SU-DHL-6 (cell line): ENCODE measurements around the gene ABLIM1.

ENCODE experiments used
- CTCF ChIP-seq: fragments of 200-600 bp; sonication (generic); IDR thresholded peaks from one replicate; pipeline ENCODE4 v1.5.1; 2017; ENCODE audit warnings: antibody characterized with exemption, mild to moderate bottlenecking, low read length, moderate library complexity; ENCODE audit not compliant: insufficient read depth, poor library complexity, severe bottlenecking
- EZH2phosphoT487 ChIP-seq: fragments of 200-600 bp; sonication (generic), shearing (Covaris generic); conservative IDR thresholded peaks from 2 replicates; pipeline ENCODE4 v1.6.1; 2018; ENCODE audit warnings: mild to moderate bottlenecking, antibody characterized with exemption, low read length, moderate library complexity, mixed read lengths

GRCh38 chr10:114631090-114631665 is 26.9 kb downstream of the ABLIM1 start:
- TF ChIP-seq CTCF (no peak), EZH2phosphoT487 (no peak)
